Uterus (tissue), 2 donors: ENCODE measurements around the gene HAUS5.
"Not testable (repeated sequence)": the region's sequence is repeated elsewhere in the genome, so short reads cannot be mapped to it uniquely, and the experiment has no call there.

Source experiments
- POLR2A ChIP-seq, 2 donors: fragments of 450-650 bp; IDR thresholded peaks; one replicate each; pipeline ENCODE4 v1.6.1; 2016; ENCODE audit warnings: antibody characterized with exemption in 2 of 2, mild to moderate bottlenecking in 1 of 2, moderate library complexity in 1 of 2
- TF ChIP-seq, protein P1 (sequence below), 4 experiments: fragments of 200-600 bp in 2 of 4; fragments of 450-650 bp in 2 of 4; sonication (generic) in 2 of 4; IDR thresholded peaks; one replicate each; pipeline ENCODE4 v1.5.1; 2016 to 2019; ENCODE audit warnings: antibody characterized with exemption in 4 of 4, mild to moderate bottlenecking in 2 of 4, moderate library complexity in 1 of 4

DNA sequence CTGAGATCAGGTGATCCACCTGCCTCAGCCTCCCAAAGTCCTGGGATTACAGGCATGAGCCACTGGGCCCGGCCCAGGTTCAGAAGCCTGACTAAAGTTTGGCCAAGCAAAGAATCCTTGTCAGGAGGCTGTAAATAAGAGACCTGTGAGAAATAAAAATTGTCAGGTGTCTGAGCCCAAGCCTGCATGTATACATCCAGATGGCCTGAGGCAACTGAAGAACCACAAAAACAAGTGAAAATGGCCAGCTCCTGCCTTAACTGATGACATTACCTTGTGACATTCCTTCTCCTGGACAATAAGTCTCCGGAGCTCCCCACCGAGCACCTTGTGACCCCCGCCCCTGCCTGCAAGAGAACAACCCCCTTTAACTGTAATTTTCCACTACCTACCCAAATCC lies 8.1 kb upstream of the HAUS5 start:
- TF ChIP-seq, protein P1, sequence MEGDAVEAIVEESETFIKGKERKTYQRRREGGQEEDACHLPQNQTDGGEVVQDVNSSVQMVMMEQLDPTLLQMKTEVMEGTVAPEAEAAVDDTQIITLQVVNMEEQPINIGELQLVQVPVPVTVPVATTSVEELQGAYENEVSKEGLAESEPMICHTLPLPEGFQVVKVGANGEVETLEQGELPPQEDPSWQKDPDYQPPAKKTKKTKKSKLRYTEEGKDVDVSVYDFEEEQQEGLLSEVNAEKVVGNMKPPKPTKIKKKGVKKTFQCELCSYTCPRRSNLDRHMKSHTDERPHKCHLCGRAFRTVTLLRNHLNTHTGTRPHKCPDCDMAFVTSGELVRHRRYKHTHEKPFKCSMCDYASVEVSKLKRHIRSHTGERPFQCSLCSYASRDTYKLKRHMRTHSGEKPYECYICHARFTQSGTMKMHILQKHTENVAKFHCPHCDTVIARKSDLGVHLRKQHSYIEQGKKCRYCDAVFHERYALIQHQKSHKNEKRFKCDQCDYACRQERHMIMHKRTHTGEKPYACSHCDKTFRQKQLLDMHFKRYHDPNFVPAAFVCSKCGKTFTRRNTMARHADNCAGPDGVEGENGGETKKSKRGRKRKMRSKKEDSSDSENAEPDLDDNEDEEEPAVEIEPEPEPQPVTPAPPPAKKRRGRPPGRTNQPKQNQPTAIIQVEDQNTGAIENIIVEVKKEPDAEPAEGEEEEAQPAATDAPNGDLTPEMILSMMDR (IDR thresholded peaks at IDR 0.05): not testable (repeated sequence)
- TF ChIP-seq POLR2A (IDR thresholded peaks at IDR 0.05): not testable (repeated sequence)
